ENCODE measurements around the gene CAPSL. TPM values are rescaled to one million over a fixed set of nuclear protein-coding genes. Genes with fewer than 3 reads are reported as not detected.
A peak's percentile ranks its signal among the peaks of the same experiment; 100 is the strongest.

CAPSL gene
- total RNA-seq, 3 donors from 2014 or later (not counting 1 experiment from before 2014, with no cell fraction given): not detected

DNA sequence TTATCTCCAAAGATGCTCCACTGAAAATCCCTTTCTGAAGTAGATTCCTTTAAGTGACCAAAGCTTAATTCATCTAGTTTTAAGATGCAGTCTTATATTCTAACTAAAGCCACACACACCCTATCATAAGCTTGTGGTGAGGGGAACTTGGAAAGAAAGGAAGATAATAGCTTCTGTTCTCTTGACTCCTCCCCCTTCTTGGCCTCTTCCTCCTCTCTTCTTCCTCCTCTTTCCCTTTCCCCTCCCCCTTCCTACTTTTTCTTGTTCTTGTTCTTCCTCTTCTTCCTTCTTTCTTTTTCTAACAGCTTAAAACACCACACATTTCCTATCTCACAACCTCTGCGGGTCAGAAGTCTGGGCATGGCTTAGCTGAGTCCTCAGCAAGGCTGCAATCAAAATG, 58.3 kb downstream of the CAPSL start:
- 69% methylated on average over 1 of the region's 1 CpG for WGBS (ENCODE audit: insufficient coverage)

DNA sequence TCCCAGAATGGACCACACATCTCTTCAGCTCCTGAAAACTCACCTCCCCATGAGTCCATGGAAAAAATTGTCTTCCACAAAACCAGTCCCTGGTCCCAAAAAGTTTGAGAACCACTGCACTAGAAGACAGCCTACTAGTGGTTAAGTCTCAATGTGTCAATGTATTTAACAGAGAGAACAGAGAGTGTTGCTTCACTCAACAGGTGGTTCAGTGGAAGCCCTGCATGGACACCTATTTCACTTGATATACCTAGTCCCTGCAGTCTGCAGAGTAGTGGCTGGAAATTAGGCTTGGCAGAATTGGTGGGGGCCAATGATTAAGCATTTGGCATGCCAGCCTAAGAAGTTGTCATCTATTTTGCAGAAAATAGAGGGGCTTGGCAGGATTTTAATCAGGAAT, 58.8 kb downstream of the CAPSL start:
- intact Hi-C loops (cut with micrococcal nuclease): no loop called here
- peaks cover 18% of the 10 kb centered on the region for H3K36me3 ChIP-seq (ENCODE audit: control insufficient read depth, insufficient read depth, low read length)
- H3K4me3 ChIP-seq (ENCODE audit: low read length): no peak overlapping the region
- peaks cover 2% of the 10 kb centered on the region for H3K4me1 ChIP-seq (ENCODE audit: control insufficient read depth, insufficient read depth, low read length)
- H3K4me1 Mint-ChIP-seq: peaks cover 10 to 17% of the 10 kb centered on the region in 2 donors
- DNase-seq (peak in 1 of 2 donors; percentile 29), ATAC-seq (no peak)
- H3K4me3 Mint-ChIP-seq: no peak overlapping the region
- no peak overlapping the region for H3K27ac Mint-ChIP-seq
- H3K27ac ChIP-seq (ENCODE audit: low read length): no peak overlapping the region
- H3K9me3 ChIP-seq (ENCODE audit: control insufficient read depth, insufficient read depth, low read length): no peaks in the 10 kb centered on the region
- no peaks in the 10 kb centered on the region for H3K27me3 ChIP-seq (ENCODE audit: control insufficient read depth, insufficient read depth, low read length)
- no peaks in the 10 kb centered on the region for H3K9me3 Mint-ChIP-seq
- H3K27me3 Mint-ChIP-seq (ENCODE audit: low read depth in 2 of 2): no peaks in the 10 kb centered on the region
- H3K36me3 Mint-ChIP-seq: no peaks in the 10 kb centered on the region
- TF ChIP-seq, protein P1, sequence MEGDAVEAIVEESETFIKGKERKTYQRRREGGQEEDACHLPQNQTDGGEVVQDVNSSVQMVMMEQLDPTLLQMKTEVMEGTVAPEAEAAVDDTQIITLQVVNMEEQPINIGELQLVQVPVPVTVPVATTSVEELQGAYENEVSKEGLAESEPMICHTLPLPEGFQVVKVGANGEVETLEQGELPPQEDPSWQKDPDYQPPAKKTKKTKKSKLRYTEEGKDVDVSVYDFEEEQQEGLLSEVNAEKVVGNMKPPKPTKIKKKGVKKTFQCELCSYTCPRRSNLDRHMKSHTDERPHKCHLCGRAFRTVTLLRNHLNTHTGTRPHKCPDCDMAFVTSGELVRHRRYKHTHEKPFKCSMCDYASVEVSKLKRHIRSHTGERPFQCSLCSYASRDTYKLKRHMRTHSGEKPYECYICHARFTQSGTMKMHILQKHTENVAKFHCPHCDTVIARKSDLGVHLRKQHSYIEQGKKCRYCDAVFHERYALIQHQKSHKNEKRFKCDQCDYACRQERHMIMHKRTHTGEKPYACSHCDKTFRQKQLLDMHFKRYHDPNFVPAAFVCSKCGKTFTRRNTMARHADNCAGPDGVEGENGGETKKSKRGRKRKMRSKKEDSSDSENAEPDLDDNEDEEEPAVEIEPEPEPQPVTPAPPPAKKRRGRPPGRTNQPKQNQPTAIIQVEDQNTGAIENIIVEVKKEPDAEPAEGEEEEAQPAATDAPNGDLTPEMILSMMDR (IDR thresholded peaks at IDR 0.05): no peak

More for the DNA sequence above, 58.3 kb downstream of the CAPSL start:
- Mint-ChIP-seq H3K4me3 (no peak overlapping the region), H3K27ac (no peak overlapping the region), H3K9me3 (no peaks in the 10 kb centered on the region), H3K27me3 (ENCODE audit: low read depth in 2 of 2) (no peaks in the 10 kb centered on the region), H3K4me1 (peaks cover 10 to 19% of the 10 kb centered on the region in 2 donors), H3K36me3 (no peaks in the 10 kb centered on the region)
- no peak for ATAC-seq
- DNase-seq: no peak
- H3K9me3 ChIP-seq (ENCODE audit: control insufficient read depth, insufficient read depth, low read length): no peaks in the 10 kb centered on the region
- no peak overlapping the region for H3K4me3 ChIP-seq (ENCODE audit: low read length)
- peaks cover 2% of the 10 kb centered on the region for H3K4me1 ChIP-seq (ENCODE audit: control insufficient read depth, insufficient read depth, low read length)
- no peaks in the 10 kb centered on the region for H3K27me3 ChIP-seq (ENCODE audit: control insufficient read depth, insufficient read depth, low read length)
- TF ChIP-seq, protein P1 (IDR thresholded peaks at IDR 0.05): no peak
- peaks cover 17% of the 10 kb centered on the region for H3K36me3 ChIP-seq (ENCODE audit: control insufficient read depth, insufficient read depth, low read length)
- intact Hi-C loops (cut with micrococcal nuclease): no loop called here
- H3K27ac ChIP-seq (ENCODE audit: low read length): no peak overlapping the region

DNA sequence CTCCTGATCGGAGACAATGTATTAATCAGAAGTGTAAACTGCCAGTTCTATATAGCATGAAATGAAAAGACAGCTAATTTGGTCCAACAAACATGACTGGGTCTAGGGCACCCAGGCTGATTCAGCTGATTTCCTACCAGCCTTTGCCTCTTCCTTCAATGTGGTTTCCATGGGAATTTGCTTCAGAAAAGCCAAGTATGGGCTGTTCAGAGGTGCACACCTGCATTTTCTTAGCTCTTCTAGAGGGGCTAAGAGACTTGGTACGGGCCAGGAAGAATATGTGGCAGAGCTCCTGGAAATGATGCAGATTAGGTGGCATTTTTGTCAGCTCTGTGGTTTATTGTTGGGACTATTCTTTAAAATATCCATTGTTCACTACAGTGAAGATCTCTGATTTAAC, 59.3 kb downstream of the CAPSL start:
- H3K4me1 ChIP-seq (ENCODE audit: control insufficient read depth, insufficient read depth, low read length): no peaks in the 10 kb centered on the region
- peaks cover 6 to 11% of the 10 kb centered on the region in 2 donors for H3K4me1 Mint-ChIP-seq
- no peak overlapping the region for H3K27ac ChIP-seq (ENCODE audit: low read length)
- H3K9me3 Mint-ChIP-seq: no peaks in the 10 kb centered on the region
- TF ChIP-seq, protein P1 (IDR thresholded peaks at IDR 0.05): no peak
- H3K27me3 ChIP-seq (ENCODE audit: control insufficient read depth, insufficient read depth, low read length): no peaks in the 10 kb centered on the region
- 72% methylated on average over 2 of the region's 2 CpGs for WGBS (ENCODE audit: insufficient coverage)
- H3K36me3 Mint-ChIP-seq: no peaks in the 10 kb centered on the region
- no peak for DNase-seq
- H3K4me3 ChIP-seq (ENCODE audit: low read length): no peak overlapping the region
- no peaks in the 10 kb centered on the region for H3K27me3 Mint-ChIP-seq (ENCODE audit: low read depth in 2 of 2)
- H3K27ac Mint-ChIP-seq: no peak overlapping the region
- H3K4me3 Mint-ChIP-seq: no peak overlapping the region
- H3K36me3 ChIP-seq (ENCODE audit: control insufficient read depth, insufficient read depth, low read length): peaks cover 21% of the 10 kb centered on the region
- intact Hi-C loops (cut with micrococcal nuclease): no loop called here
- H3K9me3 ChIP-seq (ENCODE audit: control insufficient read depth, insufficient read depth, low read length): no peaks in the 10 kb centered on the region
- no peak for ATAC-seq

DNA sequence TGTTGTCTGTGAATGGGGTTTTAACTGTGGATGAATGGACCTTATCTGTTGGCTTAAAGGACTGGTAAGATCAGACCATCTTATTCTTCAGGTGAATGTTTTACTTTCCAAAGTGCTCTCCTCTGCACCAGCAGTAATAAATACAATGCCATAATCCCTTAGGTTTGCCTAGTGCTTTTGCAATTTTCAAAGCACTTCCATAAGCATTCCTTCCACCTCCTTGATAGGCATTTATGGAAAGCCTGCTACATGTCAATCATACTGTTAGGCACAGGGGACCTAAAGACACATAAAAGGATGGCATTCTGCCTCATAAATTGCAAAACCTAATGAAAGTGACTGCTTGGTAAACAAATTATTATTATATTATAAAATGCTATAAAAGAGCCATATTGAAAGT, 60.3 kb downstream of the CAPSL start:
- no peak overlapping the region for H3K4me3 ChIP-seq (ENCODE audit: low read length)
- Mint-ChIP-seq H3K27ac (no peak overlapping the region), H3K27me3 (ENCODE audit: low read depth in 2 of 2) (no peaks in the 10 kb centered on the region), H3K36me3 (no peaks in the 10 kb centered on the region), H3K4me1 (peaks cover 0 to 5% of the 10 kb centered on the region in 2 donors), H3K9me3 (no peaks in the 10 kb centered on the region), H3K4me3 (no peak overlapping the region)
- DNase-seq (no peak), ATAC-seq (no peak)
- no peaks in the 10 kb centered on the region for H3K4me1 ChIP-seq (ENCODE audit: control insufficient read depth, insufficient read depth, low read length)
- H3K9me3 ChIP-seq (ENCODE audit: control insufficient read depth, insufficient read depth, low read length): no peaks in the 10 kb centered on the region
- intact Hi-C loops (cut with micrococcal nuclease): no loop called here
- no peak overlapping the region for H3K27ac ChIP-seq (ENCODE audit: low read length)
- TF ChIP-seq, protein P1 (IDR thresholded peaks at IDR 0.05): no peak
- no peaks in the 10 kb centered on the region for H3K27me3 ChIP-seq (ENCODE audit: control insufficient read depth, insufficient read depth, low read length)
- H3K36me3 ChIP-seq (ENCODE audit: control insufficient read depth, insufficient read depth, low read length): peaks cover 30% of the 10 kb centered on the region

Measured in natural killer cell (primary cell).